Glutamatergic neuron (in vitro differentiated cells): ENCODE measurements around the gene SNX30. TPM values are rescaled to one million over a fixed set of nuclear protein-coding genes. Genes with fewer than 3 reads are reported as not detected.

Source experiments
- DNase-seq: peaks from one replicate; pipeline ENCODE4 v3.0.0; 2022
- H3K27ac Mint-ChIP-seq: one replicate; pipeline ENCODE4 v1.8.0; 2020; ENCODE audit warnings: mild to moderate bottlenecking, mixed read lengths, inconsistent platforms; ENCODE audit not compliant: unreplicated experiment
- H3K27me3 Mint-ChIP-seq: one replicate; pipeline ENCODE4 v1.8.0; 2020; ENCODE audit warnings: mild to moderate bottlenecking, moderate library complexity, mixed read lengths, inconsistent platforms; ENCODE audit not compliant: unreplicated experiment
- H3K36me3 Mint-ChIP-seq: one replicate; pipeline ENCODE4 v1.8.0; 2020; ENCODE audit warnings: mild to moderate bottlenecking, mixed read lengths, inconsistent platforms; ENCODE audit not compliant: unreplicated experiment
- H3K4me1 Mint-ChIP-seq: one replicate; pipeline ENCODE4 v1.8.0; 2020; ENCODE audit warnings: mild to moderate bottlenecking, low read depth, mixed read lengths, inconsistent platforms; ENCODE audit not compliant: unreplicated experiment
- H3K4me3 Mint-ChIP-seq: one replicate; pipeline ENCODE4 v1.8.0; 2020; ENCODE audit warnings: mild to moderate bottlenecking, mixed read lengths, inconsistent platforms; ENCODE audit not compliant: unreplicated experiment
- H3K9me3 Mint-ChIP-seq: one replicate; pipeline ENCODE4 v1.8.0; 2020; ENCODE audit warnings: mild to moderate bottlenecking, moderate library complexity, mixed read lengths, inconsistent platforms; ENCODE audit not compliant: unreplicated experiment
- CTCF ChIP-seq: fragments of 200-600 bp; sonication (generic); IDR thresholded peaks from one replicate; pipeline ENCODE4 v1.5.0; 2021; ENCODE audit not compliant: partially characterized antibody, unreplicated experiment
- total RNA-seq: library from RNA; stranded (reverse); fragmentation: NEBNext Ultra II Directional; extraction: Animal tissue kit (Norgen Biotek cat#: 25700); gene quantifications from one replicate; pipeline ENCODE4 v1.2.1, GENCODE V29; 2021; ENCODE audit not compliant: unreplicated experiment

Gene SNX30
- total RNA-seq, 1 donor from 2014 or later = 41.7 TPM

GRCh38 chr9:112785986-112786385 is 35.4 kb downstream of the SNX30 start:
- Mint-ChIP-seq H3K9me3 (peaks cover 2% of the 10 kb centered on the region), H3K4me1 (peaks cover 29% of the 10 kb centered on the region), H3K4me3 (no peak overlapping the region), H3K27me3 (peaks cover 3% of the 10 kb centered on the region), H3K36me3 (no peaks in the 10 kb centered on the region), H3K27ac (no peak overlapping the region)
- TF ChIP-seq CTCF = no peak
- no peak for DNase-seq

GRCh38 chr9:112786829-112787520 is 36.4 kb downstream of the SNX30 start:
- Mint-ChIP-seq H3K27me3 (peaks cover 3% of the 10 kb centered on the region), H3K4me3 (no peak overlapping the region), H3K36me3 (no peaks in the 10 kb centered on the region), H3K9me3 (peaks cover 2% of the 10 kb centered on the region), H3K4me1 (peaks cover 28% of the 10 kb centered on the region), H3K27ac (no peak overlapping the region)
- no peak for TF ChIP-seq CTCF
- no peak for DNase-seq

DNA sequence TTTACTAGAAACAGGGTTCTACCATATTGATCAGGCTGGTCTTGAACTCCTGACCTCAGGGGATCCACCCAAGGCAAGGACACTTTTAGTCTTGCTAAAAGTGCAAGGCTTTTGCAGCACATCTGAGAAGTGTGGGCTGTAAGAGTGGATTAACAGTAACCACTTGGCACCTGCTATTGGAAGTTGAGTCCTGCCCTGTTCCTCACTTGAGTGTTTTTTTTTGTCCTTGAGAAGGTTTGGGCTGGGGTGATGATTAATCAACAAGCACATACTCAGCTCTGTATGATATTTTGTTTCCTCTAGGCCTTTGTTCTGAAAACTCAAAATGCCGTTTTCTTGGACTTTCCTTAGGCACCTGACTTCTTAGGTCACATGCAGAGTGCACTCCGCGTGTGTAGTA is 37.4 kb downstream of the SNX30 start:
- no peaks in the 10 kb centered on the region for H3K36me3 Mint-ChIP-seq
- no peak overlapping the region for H3K4me3 Mint-ChIP-seq
- H3K27me3 Mint-ChIP-seq = peaks cover 3% of the 10 kb centered on the region
- H3K27ac Mint-ChIP-seq = no peak overlapping the region
- DNase-seq = no peak
- peaks cover 20% of the 10 kb centered on the region for H3K4me1 Mint-ChIP-seq
- H3K9me3 Mint-ChIP-seq = peaks cover 2% of the 10 kb centered on the region
- TF ChIP-seq CTCF = no peak

- H3K27ac Mint-ChIP-seq = no peak overlapping the region
These were observed 38.9 kb downstream of the SNX30 start for GRCh38 chr9:112789473-112789872.

More at GRCh38 chr9:112789473-112789872, 38.9 kb downstream of the SNX30 start:
- Mint-ChIP-seq H3K36me3 (no peaks in the 10 kb centered on the region), H3K9me3 (no peaks in the 10 kb centered on the region), H3K4me1 (peaks cover 6% of the 10 kb centered on the region), H3K4me3 (no peak overlapping the region), H3K27me3 (peaks cover 3% of the 10 kb centered on the region)
- DNase-seq = no peak
- TF ChIP-seq CTCF = no peak
